ENCODE measurements around the gene JMJD1C.

- TF ChIP-seq ZNF384 (IDR thresholded peaks at IDR 0.05; ENCODE audit: borderline replicate concordance, low read depth, low read length), result no peak
- no peak for TF ChIP-seq DPF2 (IDR thresholded peaks at IDR 0.05)
- TF ChIP-seq CTCF (IDR thresholded peaks at IDR 0.05 in 2 of 3, conservative IDR thresholded peaks at IDR 0.05 in 1 of 3; ENCODE audit: control insufficient read depth in 2 of 3, extremely low read depth in 1 of 3, insufficient read depth in 1 of 3, low read depth in 3 of 3, low read length in 3 of 3), result no peak
- TF ChIP-seq BCL11A (IDR thresholded peaks at IDR 0.05; ENCODE audit: low read depth, low read length), result no peak
- no peak for TF ChIP-seq POLR2AphosphoS2 (IDR thresholded peaks at IDR 0.05; ENCODE audit: low read depth, low read length)
- TF ChIP-seq NR2C2 (IDR thresholded peaks at IDR 0.05; ENCODE audit: borderline replicate concordance, control insufficient read depth, insufficient read length, low read depth), result no peak
- TF ChIP-seq POLR2AphosphoS5 (IDR thresholded peaks at IDR 0.05; ENCODE audit: low read length), result no peak
- no peak for TF ChIP-seq MAX (IDR thresholded peaks at IDR 0.05; ENCODE audit: low read depth, low read length)
- TF ChIP-seq RAD21 (IDR thresholded peaks at IDR 0.05; ENCODE audit: insufficient read depth, low read depth, low read length), result no peak
- no peak for TF ChIP-seq HCFC1 (IDR thresholded peaks at IDR 0.05; ENCODE audit: low read length)
- TF ChIP-seq ZNF622 (IDR thresholded peaks at IDR 0.05), result no peak
- no peak for TF ChIP-seq PRDM15 (CRISPR knock-in tag; IDR thresholded peaks at IDR 0.05)
Observed at GRCh38 chr10:63150745-63151144, 315.0 kb downstream of the JMJD1C start.

Data from GM12878 (cell line).